Body of pancreas (tissue), 4 donors: Measurements from ENCODE around the gene GCLC.

ENCODE experiments used
- CTCF ChIP-seq, 7 experiments: fragments of 450-650 bp in 4 of 7; fragments of 200-600 bp in 3 of 7; sonication (generic) in 3 of 7; IDR thresholded peaks; one replicate each; pipeline ENCODE4 v1.5.1; 2016 to 2019; ENCODE audit warnings: antibody characterized with exemption in 7 of 7
- POLR2A ChIP-seq, 3 donors: fragments of 450-650 bp; IDR thresholded peaks; one replicate each; pipeline ENCODE4 v1.6.1; 2016; ENCODE audit warnings: antibody characterized with exemption in 3 of 3, mild to moderate bottlenecking in 2 of 3

GRCh38 chr6:53593001-53593488 is 48.1 kb upstream of the GCLC start:
- TF ChIP-seq CTCF (IDR thresholded peaks at IDR 0.05) (no peak), POLR2A (IDR thresholded peaks at IDR 0.05) (no peak)
